ENCODE results near the gene ZFYVE27.

The ZFYVE27 gene

DNA sequence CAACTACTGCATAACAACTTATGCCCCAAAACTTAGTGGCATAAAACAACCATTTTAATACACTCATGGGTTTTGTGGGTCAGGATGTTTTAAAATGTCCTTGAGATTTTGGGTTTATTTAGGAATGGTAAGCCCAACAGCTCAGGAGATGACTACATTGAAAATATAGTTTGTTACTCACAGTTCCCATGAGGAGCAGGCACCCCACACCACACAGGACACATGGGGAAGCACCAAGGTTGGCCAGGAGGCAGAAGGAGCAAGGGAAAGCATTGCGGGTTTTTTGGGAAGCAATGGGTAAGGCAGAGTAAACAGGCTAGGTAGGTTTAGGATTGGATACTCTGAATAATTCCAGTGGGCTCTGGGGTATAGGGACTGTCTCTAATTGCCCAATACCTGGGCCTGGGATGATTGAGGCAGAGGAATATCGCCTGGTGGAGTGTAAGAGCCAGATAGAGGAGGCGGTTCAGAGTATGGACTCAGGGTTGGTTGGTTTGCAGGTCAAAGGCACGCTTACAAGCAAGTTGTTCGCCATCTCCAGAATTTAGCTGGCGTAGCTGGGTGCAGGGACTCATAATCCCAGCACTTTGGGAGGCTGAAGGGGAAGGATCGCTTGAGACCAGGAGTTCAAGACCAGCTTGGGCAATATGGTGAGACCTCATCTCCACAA, 33.4 kb upstream of the ZFYVE27 start:
- H3K4me3 ChIP-seq (ENCODE audit: low read depth, low read length): no peak overlapping the region
- TF ChIP-seq, protein P1, sequence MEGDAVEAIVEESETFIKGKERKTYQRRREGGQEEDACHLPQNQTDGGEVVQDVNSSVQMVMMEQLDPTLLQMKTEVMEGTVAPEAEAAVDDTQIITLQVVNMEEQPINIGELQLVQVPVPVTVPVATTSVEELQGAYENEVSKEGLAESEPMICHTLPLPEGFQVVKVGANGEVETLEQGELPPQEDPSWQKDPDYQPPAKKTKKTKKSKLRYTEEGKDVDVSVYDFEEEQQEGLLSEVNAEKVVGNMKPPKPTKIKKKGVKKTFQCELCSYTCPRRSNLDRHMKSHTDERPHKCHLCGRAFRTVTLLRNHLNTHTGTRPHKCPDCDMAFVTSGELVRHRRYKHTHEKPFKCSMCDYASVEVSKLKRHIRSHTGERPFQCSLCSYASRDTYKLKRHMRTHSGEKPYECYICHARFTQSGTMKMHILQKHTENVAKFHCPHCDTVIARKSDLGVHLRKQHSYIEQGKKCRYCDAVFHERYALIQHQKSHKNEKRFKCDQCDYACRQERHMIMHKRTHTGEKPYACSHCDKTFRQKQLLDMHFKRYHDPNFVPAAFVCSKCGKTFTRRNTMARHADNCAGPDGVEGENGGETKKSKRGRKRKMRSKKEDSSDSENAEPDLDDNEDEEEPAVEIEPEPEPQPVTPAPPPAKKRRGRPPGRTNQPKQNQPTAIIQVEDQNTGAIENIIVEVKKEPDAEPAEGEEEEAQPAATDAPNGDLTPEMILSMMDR (IDR thresholded peaks at IDR 0.05; ENCODE audit: low read depth, low read length): no peak

DNA sequence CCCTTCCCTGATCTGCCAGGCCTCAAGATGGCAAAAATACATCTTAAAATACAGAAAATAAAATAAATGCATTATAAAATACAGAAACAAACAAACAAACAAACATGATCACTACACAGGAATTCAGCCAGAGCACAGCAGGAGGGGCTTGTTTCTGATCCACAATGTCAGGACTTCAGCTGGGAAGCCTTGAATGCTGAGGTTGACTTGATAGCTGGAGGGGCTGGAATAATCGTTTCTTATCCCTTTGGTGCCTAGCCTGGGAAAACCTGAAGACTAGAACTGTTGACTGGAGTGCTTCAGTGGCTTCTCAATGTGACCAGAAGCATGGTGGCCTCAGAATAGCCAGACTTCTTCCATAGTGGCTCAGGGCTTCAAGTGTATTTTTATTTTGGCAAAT, 32.6 kb upstream of the ZFYVE27 start:
- TF ChIP-seq, protein P1 (IDR thresholded peaks at IDR 0.05; ENCODE audit: low read depth, low read length): no peak
- H3K4me3 ChIP-seq (ENCODE audit: low read depth, low read length): no peak overlapping the region

DNA sequence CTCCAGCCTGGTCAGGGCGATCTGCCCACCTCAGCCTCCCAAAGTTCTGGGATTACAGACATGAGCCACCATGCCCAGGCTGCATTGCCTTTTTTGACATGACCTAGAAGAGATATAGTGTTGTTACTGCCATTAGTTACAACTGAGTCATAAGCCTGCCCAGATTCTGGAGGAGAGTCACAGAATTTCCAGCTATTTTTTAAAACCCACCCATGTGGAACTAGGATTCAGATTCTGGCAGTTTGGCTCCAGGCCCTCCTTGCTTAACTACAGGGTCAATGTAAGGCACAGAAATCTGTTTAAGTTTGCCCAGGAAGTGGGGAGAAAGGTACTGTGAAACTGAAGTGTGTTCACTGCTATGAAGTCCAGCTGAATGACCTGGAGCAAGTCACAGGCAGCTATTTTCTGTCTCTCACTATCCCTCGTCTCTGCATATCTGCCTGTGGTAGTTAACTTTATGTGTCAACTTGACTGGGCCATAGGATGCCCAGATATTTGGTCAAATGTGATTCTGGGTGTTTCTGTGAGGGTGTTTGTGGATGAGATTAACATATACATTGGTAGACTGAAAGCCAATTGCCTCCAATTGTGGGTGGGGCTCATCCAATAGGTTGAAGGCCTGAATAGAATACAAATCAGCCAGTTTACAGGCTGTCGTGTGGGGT, 31.8 kb upstream of the ZFYVE27 start:
- H3K4me3 ChIP-seq (ENCODE audit: low read depth, low read length): no peak overlapping the region
- TF ChIP-seq, protein P1 (IDR thresholded peaks at IDR 0.05; ENCODE audit: low read depth, low read length): no peak

DNA sequence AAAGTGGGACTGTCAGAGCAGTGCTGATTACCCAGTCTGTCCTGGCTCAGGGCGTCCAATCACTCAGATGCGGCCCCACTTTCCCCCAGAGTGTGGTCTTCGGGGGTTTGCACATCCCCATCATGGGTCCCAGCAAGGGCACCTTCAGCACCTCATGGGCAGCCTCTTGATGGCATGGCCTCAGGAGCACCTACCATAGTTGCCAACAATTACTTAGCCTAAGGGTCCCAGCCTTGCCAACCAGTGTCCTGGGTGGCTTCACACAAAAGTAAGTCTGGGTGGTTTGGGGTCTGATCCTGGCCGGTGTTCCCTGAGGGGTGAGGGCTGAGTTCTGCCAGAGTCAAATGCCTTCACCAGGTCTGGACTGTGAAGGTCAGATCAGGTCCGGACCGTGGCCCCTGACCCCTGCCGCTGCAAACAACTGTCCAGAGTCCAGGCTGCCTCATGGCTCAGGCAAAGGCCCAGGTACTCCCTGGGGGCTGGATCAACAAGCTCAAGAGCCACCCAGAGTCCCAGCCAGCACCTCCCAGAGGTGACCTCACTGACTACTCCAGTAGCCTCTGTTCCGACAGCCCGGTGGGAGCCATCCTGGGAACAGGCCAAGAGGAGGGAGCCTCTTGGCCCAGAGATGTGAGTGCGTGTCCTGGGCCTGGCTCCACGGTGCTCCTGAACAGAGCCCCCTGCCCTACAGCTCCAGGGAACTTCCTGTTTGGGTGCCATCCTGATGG, 29.6 kb upstream of the ZFYVE27 start:
- H3K4me3 ChIP-seq (ENCODE audit: low read depth, low read length): no peak overlapping the region
- TF ChIP-seq, protein P1 (IDR thresholded peaks at IDR 0.05; ENCODE audit: low read depth, low read length): no peak

DNA sequence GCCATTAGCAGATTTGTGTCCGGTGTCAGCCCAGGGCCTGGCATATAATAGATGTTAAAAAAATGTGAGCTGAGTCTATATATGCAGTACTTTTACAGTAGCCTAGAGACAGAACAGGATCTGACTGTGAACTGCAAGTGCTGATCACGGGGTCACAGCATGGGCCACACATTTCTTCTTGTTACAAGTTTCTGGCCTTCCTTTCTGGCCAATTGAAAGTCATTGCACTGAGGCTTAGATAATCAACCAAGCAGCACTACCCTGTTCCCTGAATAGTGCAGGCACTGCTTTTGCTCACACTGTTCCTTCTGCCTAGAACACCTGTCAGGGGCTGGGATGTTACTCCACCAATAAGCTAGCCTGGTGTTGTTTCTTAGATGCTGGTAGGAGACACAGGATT, 28.8 kb upstream of the ZFYVE27 start:
- TF ChIP-seq, protein P1 (IDR thresholded peaks at IDR 0.05; ENCODE audit: low read depth, low read length): no peak
- no peak overlapping the region for H3K4me3 ChIP-seq (ENCODE audit: low read depth, low read length)

DNA sequence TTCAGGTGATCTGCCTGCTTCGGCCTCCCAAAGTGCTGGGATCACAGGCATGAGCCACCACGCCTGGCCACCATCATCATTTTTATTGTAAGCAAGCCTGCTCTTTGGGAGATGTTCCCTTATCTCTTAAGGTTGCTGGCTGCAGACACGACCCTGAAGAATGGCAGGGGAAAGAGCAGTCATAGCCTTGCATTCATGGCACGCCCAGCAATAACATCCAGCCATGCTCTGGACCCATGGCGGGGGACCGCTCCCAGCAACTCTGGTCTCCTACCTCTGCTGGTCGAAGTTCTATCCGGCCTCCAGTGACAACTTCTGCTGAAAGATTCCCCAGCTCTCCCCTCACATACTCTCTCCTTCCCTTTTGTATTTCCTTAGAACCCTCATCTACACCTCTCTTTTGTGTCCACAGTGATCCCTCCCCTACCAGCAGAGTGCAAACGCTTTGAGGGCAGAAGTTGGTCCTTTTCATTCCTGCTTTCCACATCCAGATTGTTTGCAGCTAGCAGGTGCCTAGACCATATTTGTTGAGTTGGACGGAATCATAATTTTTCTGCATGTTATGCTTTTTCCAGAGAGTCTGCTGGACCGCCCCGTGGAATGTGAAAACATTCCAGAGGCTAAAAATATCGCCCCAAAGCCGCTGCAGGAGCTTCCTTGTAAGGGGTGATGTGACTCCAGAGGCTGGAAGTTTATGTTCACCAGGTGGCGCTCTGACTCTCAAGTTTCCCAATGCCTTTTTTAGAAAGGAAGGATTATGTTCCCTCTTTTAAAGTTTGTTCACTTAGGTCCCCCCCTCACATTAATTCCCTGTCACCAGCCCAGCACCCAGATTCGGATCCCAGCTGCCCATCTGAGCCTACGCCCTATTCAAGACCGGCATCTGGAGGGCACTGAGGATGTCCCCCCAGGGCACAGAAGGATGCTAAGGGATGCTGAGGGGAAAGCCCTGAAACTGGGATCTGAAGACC, 27.7 kb upstream of the ZFYVE27 start:
- TF ChIP-seq, protein P1 (IDR thresholded peaks at IDR 0.05; ENCODE audit: low read depth, low read length): peak; percentile 69
- H3K4me3 ChIP-seq (ENCODE audit: low read depth, low read length): no peak overlapping the region

All from WI38 (cell line).